Lower lobe of right lung (tissue), 2 donors: ENCODE measurements around the gene ZNF45. TPM values are rescaled to one million over a fixed set of nuclear protein-coding genes. Genes with fewer than 3 reads are reported as not detected.

Experiments
- ATAC-seq, 2 donors: fragments of 200-7000 bp; cut with Tn5 transposase; one replicate each; pipeline ENCODE4 v1.9.1; 2020 to 2022; ENCODE audit warnings: mild to moderate bottlenecking in 2 of 2, moderate library complexity in 2 of 2
- DNase-seq: peaks from one replicate; pipeline ENCODE4 v3.0.0-alpha.2; 2020
- H3K27ac ChIP-seq: fragments of 200-600 bp; one replicate; pipeline ENCODE4 v1.8.0; 2022
- H3K27me3 ChIP-seq: fragments of 200-600 bp; one replicate; pipeline ENCODE4 v1.8.0; 2022; ENCODE audit warnings: low read depth
- H3K36me3 ChIP-seq: fragments of 200-600 bp; one replicate; pipeline ENCODE4 v1.8.0; 2022; ENCODE audit warnings: mild to moderate bottlenecking
- H3K4me1 ChIP-seq: fragments of 200-600 bp; one replicate; pipeline ENCODE4 v1.8.0; 2022
- H3K4me3 ChIP-seq: fragments of 200-600 bp; one replicate; pipeline ENCODE4 v1.8.0; 2022; ENCODE audit warnings: mild to moderate bottlenecking
- H3K9me3 ChIP-seq: fragments of 200-600 bp; one replicate; pipeline ENCODE4 v1.8.0; 2022
- CTCF ChIP-seq: fragments of 200-600 bp; IDR thresholded peaks from one replicate; pipeline ENCODE4 v1.8.0; 2022; ENCODE audit warnings: antibody characterized with exemption, mild to moderate bottlenecking
- intact Hi-C: fragments of 100-400 bp; cut with DNase I; formaldehyde crosslinking; loops from one replicate; pipeline ENCODE4 v1.11.0; 2022
- total RNA-seq: library from RNA; stranded (reverse); fragmentation: NEBNext Ultra II Directional; extraction: Animal tissue kit (Norgen Biotek cat#: 25700); gene quantifications from one replicate; pipeline ENCODE4 v1.2.1, GENCODE V29; 2021
- donor health status: DM: no; HTN: yes; CAD: no; lungs with severe emphysema.

The ZNF45 gene
- total RNA-seq, 1 donor from 2014 or later = 13.3 TPM

GRCh38 chr19:43941209-43941608 lies 6.1 kb upstream of the ZNF45 start:
- H3K4me1 ChIP-seq = no peaks in the 10 kb centered on the region
- no peak overlapping the region for H3K27ac ChIP-seq
- intact Hi-C loops = no loop called here
- no peak for ATAC-seq
- H3K36me3 ChIP-seq = no peaks in the 10 kb centered on the region
- H3K9me3 ChIP-seq = peaks cover 8% of the 10 kb centered on the region
- H3K27me3 ChIP-seq = no peaks in the 10 kb centered on the region
- TF ChIP-seq CTCF = no peak
- no peak for DNase-seq
- H3K4me3 ChIP-seq = no peak overlapping the region

- H3K4me1 ChIP-seq = no peaks in the 10 kb centered on the region
- H3K27ac ChIP-seq = no peak overlapping the region
- no peak overlapping the region for H3K4me3 ChIP-seq
- intact Hi-C loops = no loop called here
- DNase-seq (no peak), ATAC-seq (no peak)
- H3K9me3 ChIP-seq = peaks cover 4% of the 10 kb centered on the region
- TF ChIP-seq CTCF = no peak
- H3K27me3 ChIP-seq = no peaks in the 10 kb centered on the region
- no peaks in the 10 kb centered on the region for H3K36me3 ChIP-seq
Observed at GRCh38 chr19:43940719-43941118, 5.6 kb upstream of the ZNF45 start.

- ATAC-seq (no peak), DNase-seq (no peak)
- no peaks in the 10 kb centered on the region for H3K4me1 ChIP-seq
- H3K27me3 ChIP-seq = no peaks in the 10 kb centered on the region
- H3K9me3 ChIP-seq = peaks cover 4% of the 10 kb centered on the region
- no peak for TF ChIP-seq CTCF
- no peak overlapping the region for H3K4me3 ChIP-seq
- H3K36me3 ChIP-seq = no peaks in the 10 kb centered on the region
- H3K27ac ChIP-seq = no peak overlapping the region
- intact Hi-C loops = no loop called here
Observed at GRCh38 chr19:43939557-43940260, 4.6 kb upstream of the ZNF45 start.

- peaks cover 18% of the 10 kb centered on the region for H3K36me3 ChIP-seq
- no peak overlapping the region for H3K27ac ChIP-seq
- no peaks in the 10 kb centered on the region for H3K27me3 ChIP-seq
- intact Hi-C loops = no loop called here
- peaks cover 19% of the 10 kb centered on the region for H3K4me1 ChIP-seq
- H3K9me3 ChIP-seq = peaks cover 4% of the 10 kb centered on the region
- no peak for TF ChIP-seq CTCF
- ATAC-seq (no peak), DNase-seq (no peak)
- no peak overlapping the region for H3K4me3 ChIP-seq
Observed at GRCh38 chr19:43936188-43936587, 1.1 kb upstream of the ZNF45 start.

- Histone ChIP-seq H3K4me1 (peaks cover 19% of the 10 kb centered on the region), H3K27ac (peak overlapping the region; percentile 86), H3K4me3 (peak overlapping the region; percentile 76), H3K27me3 (no peaks in the 10 kb centered on the region), H3K9me3 (no peaks in the 10 kb centered on the region), H3K36me3 (peaks cover 37% of the 10 kb centered on the region)
- intact Hi-C loops = no loop called here
- ATAC-seq (no peak), DNase-seq (no peak)
- TF ChIP-seq CTCF = no peak
Observed at GRCh38 chr19:43934055-43934984, 762 bp downstream of the ZNF45 start.
